ENCODE results near the gene LACTB.

GRCh38 chr15:63084806-63085205, 36.9 kb upstream of the LACTB start:
- TF ChIP-seq RAD21 (conservative IDR thresholded peaks at IDR 0.05) (no peak), EP300 (conservative IDR thresholded peaks at IDR 0.05; ENCODE audit: poor library complexity, severe bottlenecking) (no peak), REST (IDR thresholded peaks at IDR 0.05; ENCODE audit: borderline replicate concordance) (no peak), POLR2AphosphoS5 (IDR thresholded peaks at IDR 0.05) (no peak)
- TF ChIP-seq, protein P1, sequence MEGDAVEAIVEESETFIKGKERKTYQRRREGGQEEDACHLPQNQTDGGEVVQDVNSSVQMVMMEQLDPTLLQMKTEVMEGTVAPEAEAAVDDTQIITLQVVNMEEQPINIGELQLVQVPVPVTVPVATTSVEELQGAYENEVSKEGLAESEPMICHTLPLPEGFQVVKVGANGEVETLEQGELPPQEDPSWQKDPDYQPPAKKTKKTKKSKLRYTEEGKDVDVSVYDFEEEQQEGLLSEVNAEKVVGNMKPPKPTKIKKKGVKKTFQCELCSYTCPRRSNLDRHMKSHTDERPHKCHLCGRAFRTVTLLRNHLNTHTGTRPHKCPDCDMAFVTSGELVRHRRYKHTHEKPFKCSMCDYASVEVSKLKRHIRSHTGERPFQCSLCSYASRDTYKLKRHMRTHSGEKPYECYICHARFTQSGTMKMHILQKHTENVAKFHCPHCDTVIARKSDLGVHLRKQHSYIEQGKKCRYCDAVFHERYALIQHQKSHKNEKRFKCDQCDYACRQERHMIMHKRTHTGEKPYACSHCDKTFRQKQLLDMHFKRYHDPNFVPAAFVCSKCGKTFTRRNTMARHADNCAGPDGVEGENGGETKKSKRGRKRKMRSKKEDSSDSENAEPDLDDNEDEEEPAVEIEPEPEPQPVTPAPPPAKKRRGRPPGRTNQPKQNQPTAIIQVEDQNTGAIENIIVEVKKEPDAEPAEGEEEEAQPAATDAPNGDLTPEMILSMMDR (IDR thresholded peaks at IDR 0.05; ENCODE audit: poor library complexity, severe bottlenecking), result no peak
